ENCODE results near the gene THAP7.

DNA sequence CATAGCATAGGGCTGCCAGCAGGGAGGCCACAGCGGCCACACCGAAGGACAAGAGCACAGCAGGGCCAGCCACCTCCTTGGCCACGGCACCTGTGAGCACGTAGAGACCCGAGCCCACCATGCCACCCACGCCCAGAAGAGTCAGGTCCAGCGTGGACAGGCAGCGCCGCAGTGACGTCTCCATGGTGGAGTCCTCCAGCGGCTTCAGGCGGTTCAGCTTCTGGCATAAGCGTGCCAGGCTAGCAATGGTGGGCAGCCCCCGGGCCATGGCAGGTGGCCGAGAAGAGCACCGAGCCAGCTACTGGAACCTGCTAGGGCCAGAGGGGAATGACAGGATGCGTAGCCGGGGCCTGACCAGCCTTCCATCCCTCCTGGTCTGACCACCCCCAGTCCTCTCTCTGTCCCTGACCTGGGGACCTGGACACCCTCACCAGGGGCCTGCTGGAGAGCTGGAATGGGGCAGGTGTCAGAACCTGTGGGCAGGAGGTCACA, 29.7 kb upstream of the THAP7 start:
- TF ChIP-seq PREB (CRISPR knock-in tag; IDR thresholded peaks at IDR 0.05; ENCODE audit: borderline replicate concordance), result no peak
- no peak for TF ChIP-seq ELF4 (CRISPR knock-in tag; IDR thresholded peaks at IDR 0.05; ENCODE audit: low read depth)
- TF ChIP-seq CTCF (IDR thresholded peaks at IDR 0.05), result no peak
- TF ChIP-seq, protein P1, sequence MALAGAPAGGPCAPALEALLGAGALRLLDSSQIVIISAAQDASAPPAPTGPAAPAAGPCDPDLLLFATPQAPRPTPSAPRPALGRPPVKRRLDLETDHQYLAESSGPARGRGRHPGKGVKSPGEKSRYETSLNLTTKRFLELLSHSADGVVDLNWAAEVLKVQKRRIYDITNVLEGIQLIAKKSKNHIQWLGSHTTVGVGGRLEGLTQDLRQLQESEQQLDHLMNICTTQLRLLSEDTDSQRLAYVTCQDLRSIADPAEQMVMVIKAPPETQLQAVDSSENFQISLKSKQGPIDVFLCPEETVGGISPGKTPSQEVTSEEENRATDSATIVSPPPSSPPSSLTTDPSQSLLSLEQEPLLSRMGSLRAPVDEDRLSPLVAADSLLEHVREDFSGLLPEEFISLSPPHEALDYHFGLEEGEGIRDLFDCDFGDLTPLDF (CRISPR knock-in tag; IDR thresholded peaks at IDR 0.05), result no peak

Measured in WTC11 (cell line).